Caco-2 (cell line): ENCODE measurements around the gene ATP13A2. TPM values are rescaled to one million over a fixed set of nuclear protein-coding genes. Genes with fewer than 3 reads are reported as not detected.

Experiments
- BruUV-seq: library from RNA; stranded (reverse); fragments of 400-500 nt; replicated peaks from 2 replicates; lab custom pipeline; 2021; lab: Mats Ljungman, UMichigan
- CTCF ChIA-PET: fragments of 300-600 bp; sonication (Branson Sonifier 250); formaldehyde crosslinking; loops from one replicate; lab custom pipeline; 2022; ENCODE audit warnings: antibody characterized with exemption; lab: Charles Lee
- POLR2A ChIA-PET: fragments of 300-600 bp; sonication (Branson Sonifier 250); formaldehyde crosslinking; loops from one replicate; lab custom pipeline; 2022; ENCODE audit warnings: antibody characterized with exemption; lab: Charles Lee
- DNase-seq, 2 experiments: peaks; one replicate each; pipeline versions ENCODE4 v3.0.0 to v3.0.0-alpha.2; 2020 to 2022
- H3K27me3 ChIP-seq: replicated peaks from 2 replicates; pipeline ENCODE4 v1.6.0; 2011; ENCODE audit warnings: low read length; ENCODE audit not compliant: control insufficient read depth, insufficient read depth
- H3K36me3 ChIP-seq: 2 replicates; pipeline ENCODE4 v1.5.1; 2011; ENCODE audit warnings: low read length; ENCODE audit not compliant: control insufficient read depth, insufficient read depth
- H3K4me1 ChIP-seq: fragments of 250-450 bp; sonication (Bioruptor Pico); 2 replicates; pipeline ENCODE4 v1.5.1; 2020; ENCODE audit warnings: mild to moderate bottlenecking
- H3K4me3 ChIP-seq: 2 replicates; pipeline ENCODE4 v1.5.1; 2011; ENCODE audit warnings: low read depth, mild to moderate bottlenecking, control low read depth, low read length
- H3K9me3 ChIP-seq: fragments of 250-450 bp; sonication (Bioruptor Pico); 2 replicates; pipeline ENCODE4 v1.5.1; 2020; ENCODE audit warnings: mild to moderate bottlenecking, moderate library complexity
- H3K27ac Mint-ChIP-seq: one replicate; pipeline ENCODE4 v1.8.0; 2022; ENCODE audit warnings: mixed read lengths; ENCODE audit not compliant: unreplicated experiment
- H3K27me3 Mint-ChIP-seq: one replicate; pipeline ENCODE4 v1.8.0; 2022; ENCODE audit warnings: mixed read lengths; ENCODE audit not compliant: insufficient read depth, unreplicated experiment
- H3K36me3 Mint-ChIP-seq: one replicate; pipeline ENCODE4 v1.8.0; 2022; ENCODE audit warnings: mild to moderate bottlenecking, mixed read lengths; ENCODE audit not compliant: insufficient read depth, unreplicated experiment
- H3K4me1 Mint-ChIP-seq: one replicate; pipeline ENCODE4 v1.8.0; 2022; ENCODE audit warnings: low read depth, mixed read lengths; ENCODE audit not compliant: unreplicated experiment
- H3K4me3 Mint-ChIP-seq: one replicate; pipeline ENCODE4 v1.8.0; 2022; ENCODE audit warnings: mild to moderate bottlenecking, moderate library complexity, mixed read lengths; ENCODE audit not compliant: unreplicated experiment
- H3K9me3 Mint-ChIP-seq: one replicate; pipeline ENCODE4 v1.8.0; 2022; ENCODE audit warnings: mixed read lengths; ENCODE audit not compliant: unreplicated experiment
- CTCF ChIP-seq, 2 experiments: fragments of 200-600 bp in 1 of 2; IDR thresholded peaks; 1 replicate in 1 of 2; 2 replicates in 1 of 2; pipeline versions ENCODE4 v1.5.1 to v1.8.0; 2011 to 2022; ENCODE audit warnings: antibody characterized with exemption in 1 of 2, control low read depth in 1 of 2, inconsistent platforms in 1 of 2, low read depth in 1 of 2, low read length in 1 of 2, mild to moderate bottlenecking in 1 of 2, moderate library complexity in 1 of 2; ENCODE audit not compliant: insufficient read depth in 1 of 2, severe bottlenecking in 1 of 2, unreplicated experiment in 1 of 2
- intact Hi-C: fragments of 100-400 bp; cut with micrococcal nuclease; formaldehyde crosslinking; loops from one replicate; pipeline ENCODE4 v1.10.0; 2022; ENCODE audit not compliant: unreplicated experiment
- total RNA-seq: library from RNA; stranded (reverse); gene quantifications from 2 replicates; pipeline ENCODE4 v1.2.3, GENCODE V29; 2022

Gene ATP13A2
- total RNA-seq, 1 experiment from 2014 or later, result 58.4 TPM

DNA sequence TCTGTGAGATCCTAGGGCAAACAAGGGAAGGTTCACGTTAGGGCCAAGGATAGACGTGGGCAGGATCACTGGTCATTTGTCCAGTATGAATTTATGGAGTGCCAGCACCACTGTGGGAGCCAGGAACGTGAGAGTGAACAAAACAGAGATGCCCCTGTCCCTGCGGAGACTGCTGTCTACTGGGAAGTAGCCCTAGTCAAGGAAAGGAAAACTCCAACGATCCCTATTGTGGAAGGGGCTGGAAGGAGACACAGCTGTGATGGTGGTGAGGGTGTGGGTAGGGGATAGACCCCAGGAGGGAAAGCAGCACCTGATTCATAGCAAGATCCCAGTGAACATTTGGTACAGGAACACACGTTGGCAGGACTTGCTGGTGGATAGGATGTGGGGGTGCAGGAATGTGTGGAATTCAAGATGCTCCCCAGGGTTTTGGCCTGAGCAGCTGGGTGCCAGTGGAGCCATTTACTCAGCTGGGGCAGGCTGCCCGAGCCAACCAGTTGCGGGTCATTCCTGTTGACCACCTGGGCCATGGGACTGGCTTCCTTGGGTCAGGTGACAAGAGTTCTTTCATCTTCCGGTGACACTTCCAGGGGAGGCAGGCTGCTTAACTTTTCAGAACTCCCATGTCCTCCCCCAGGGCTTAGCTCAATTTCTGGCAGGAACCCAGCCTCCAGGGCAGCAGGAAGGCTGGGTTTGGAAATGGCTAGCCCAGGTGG, 1.2 kb upstream of the ATP13A2 start:
- Mint-ChIP-seq H3K27me3 (no peaks in the 10 kb centered on the region), H3K4me3 (peak overlapping the region; percentile 77), H3K9me3 (no peaks in the 10 kb centered on the region), H3K36me3 (peaks cover 9% of the 10 kb centered on the region), H3K4me1 (peaks cover 10% of the 10 kb centered on the region), H3K27ac (no peak overlapping the region)
- peaks cover 23% of the 10 kb centered on the region for H3K4me1 ChIP-seq
- no peak for DNase-seq
- CTCF ChIA-PET, result interaction anchor here (1.2 kb wide), 1 partner anchor 52 kb away, joined by 4 read pairs; no protein-coding TSS in a partner anchor
- H3K4me3 ChIP-seq, result no peak overlapping the region
- no peaks in the 10 kb centered on the region for H3K36me3 ChIP-seq
- no peak for TF ChIP-seq CTCF (IDR thresholded peaks at IDR 0.05; ENCODE audit: insufficient read depth in 1 of 2, low read depth in 1 of 2, low read length in 1 of 2, severe bottlenecking in 1 of 2, unreplicated experiment in 1 of 2)
- H3K9me3 ChIP-seq, result no peaks in the 10 kb centered on the region
- POLR2A ChIA-PET, result no interaction called here
- no TSS peak for BruUV-seq
- no peaks in the 10 kb centered on the region for H3K27me3 ChIP-seq
- intact Hi-C loops, result no loop called here

GRCh38 chr1:17011092-17011438, 663 bp downstream of the ATP13A2 start:
- ChIA-PET POLR2A (no interaction called here), CTCF (no interaction called here)
- intact Hi-C loops, result no loop called here
- Histone ChIP-seq H3K4me3 (peak overlapping the region; percentile 76), H3K27me3 (no peaks in the 10 kb centered on the region), H3K4me1 (peaks cover 16% of the 10 kb centered on the region), H3K9me3 (no peaks in the 10 kb centered on the region), H3K36me3 (no peaks in the 10 kb centered on the region)
- BruUV-seq, result no TSS peak
- Mint-ChIP-seq H3K9me3 (no peaks in the 10 kb centered on the region), H3K4me3 (peak overlapping the region; percentile 66), H3K36me3 (peaks cover 2% of the 10 kb centered on the region), H3K27me3 (no peaks in the 10 kb centered on the region), H3K4me1 (peaks cover 10% of the 10 kb centered on the region), H3K27ac (no peak overlapping the region)
- TF ChIP-seq CTCF (IDR thresholded peaks at IDR 0.05; ENCODE audit: insufficient read depth in 1 of 2, low read depth in 1 of 2, low read length in 1 of 2, severe bottlenecking in 1 of 2, unreplicated experiment in 1 of 2), result no peak
- no peak for DNase-seq

- H3K36me3 ChIP-seq, result no peaks in the 10 kb centered on the region
- no peaks in the 10 kb centered on the region for H3K9me3 ChIP-seq
- ChIA-PET POLR2A (no interaction called here), CTCF (interaction anchor here (0.6 kb wide), 1 partner anchor 85 kb away, joined by 4 read pairs; no protein-coding TSS in a partner anchor)
- no peak for DNase-seq
- Mint-ChIP-seq H3K27me3 (no peaks in the 10 kb centered on the region), H3K27ac (no peak overlapping the region), H3K36me3 (no peaks in the 10 kb centered on the region), H3K4me3 (no peak overlapping the region), H3K9me3 (no peaks in the 10 kb centered on the region), H3K4me1 (peaks cover 10% of the 10 kb centered on the region)
- no peak for TF ChIP-seq CTCF (IDR thresholded peaks at IDR 0.05; ENCODE audit: insufficient read depth in 1 of 2, low read depth in 1 of 2, low read length in 1 of 2, severe bottlenecking in 1 of 2, unreplicated experiment in 1 of 2)
- H3K4me1 ChIP-seq, result peaks cover 6% of the 10 kb centered on the region; the same call in 1 of the 2 replicates
- H3K4me3 ChIP-seq, result no peak overlapping the region
- no TSS peak for BruUV-seq
- intact Hi-C loops, result no loop called here
- no peaks in the 10 kb centered on the region for H3K27me3 ChIP-seq
These were observed 2.0 kb downstream of the ATP13A2 start for GRCh38 chr1:17009706-17010105.
